BJ (cell line): ENCODE measurements around the gene OR8B3. TPM values are rescaled to one million over a fixed set of nuclear protein-coding genes. Genes with fewer than 3 reads are reported as not detected.

ENCODE experiments used
- CTCF ChIA-PET: fragments of 350-600 bp; formaldehyde crosslinking; extraction: SDS; loops from one replicate; lab custom pipeline; 2021; ENCODE audit warnings: antibody characterized with exemption, inconsistent platforms; lab: Yijun Ruan, JAX
- POLR2A ChIA-PET: fragments of 300-600 bp; sonication (Branson Sonifier 250); formaldehyde crosslinking; extraction: SDS; loops from one replicate; lab custom pipeline; 2021; ENCODE audit warnings: antibody characterized with exemption; lab: Charles Lee
- DNase-seq: peaks from one replicate; pipeline ENCODE4 v3.0.0-alpha.2; 2011; ENCODE audit warnings: low read depth
- H3K27me3 ChIP-seq: 2 replicates; pipeline ENCODE4 v1.6.0; 2011; ENCODE audit warnings: low read length; ENCODE audit not compliant: control insufficient read depth, insufficient read depth
- H3K36me3 ChIP-seq: 2 replicates; pipeline ENCODE4 v1.5.1; 2011; ENCODE audit warnings: low read length; ENCODE audit not compliant: control insufficient read depth, insufficient read depth
- H3K4me3 ChIP-seq: 2 replicates; pipeline ENCODE4 v1.5.1; 2011; ENCODE audit warnings: low read depth, mild to moderate bottlenecking, control low read depth, low read length
- polyA plus RNA-seq: library from polyadenylated mRNA; depleted of rRNA; stranded (reverse); fragments of >200 nt; gene quantifications from 2 replicates; pipeline ENCODE4 v1.2.3, GENCODE V29; 2011; rRNA removed
- TF ChIP-seq, protein P1 (sequence below): IDR thresholded peaks from 2 replicates; pipeline ENCODE4 v1.5.1; 2011; ENCODE audit warnings: low read depth, mild to moderate bottlenecking, control low read depth, inconsistent platforms, low read length, moderate library complexity; ENCODE audit not compliant: insufficient read depth

Gene OR8B3
- polyA plus RNA-seq, 1 experiment, result not detected

DNA sequence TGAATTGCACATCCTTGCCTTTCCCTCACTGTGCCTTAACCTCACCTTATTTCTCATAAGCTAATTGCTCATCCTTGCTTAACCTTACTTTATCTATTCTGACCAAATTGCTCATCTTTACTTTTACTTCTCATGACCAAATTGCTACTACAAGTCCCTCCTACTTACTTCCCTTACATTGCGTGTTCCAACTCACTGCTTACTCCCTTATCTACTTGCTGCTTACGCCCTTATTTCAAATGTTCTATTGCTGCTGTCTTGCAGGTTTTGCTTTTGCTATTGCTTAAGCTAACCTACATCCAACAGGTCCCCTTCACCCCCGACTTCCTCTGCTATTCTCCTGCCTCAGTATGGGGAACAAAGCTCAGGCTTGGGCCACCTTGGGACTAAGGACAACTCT is 22.5 kb downstream of the OR8B3 start:
- Histone ChIP-seq H3K27me3 (no peaks in the 10 kb centered on the region), H3K36me3 (no peaks in the 10 kb centered on the region), H3K4me3 (no peak overlapping the region)
- POLR2A ChIA-PET, result no interaction called here
- CTCF ChIA-PET, result no interaction called here
- DNase-seq, result no peak
- TF ChIP-seq, protein P1, sequence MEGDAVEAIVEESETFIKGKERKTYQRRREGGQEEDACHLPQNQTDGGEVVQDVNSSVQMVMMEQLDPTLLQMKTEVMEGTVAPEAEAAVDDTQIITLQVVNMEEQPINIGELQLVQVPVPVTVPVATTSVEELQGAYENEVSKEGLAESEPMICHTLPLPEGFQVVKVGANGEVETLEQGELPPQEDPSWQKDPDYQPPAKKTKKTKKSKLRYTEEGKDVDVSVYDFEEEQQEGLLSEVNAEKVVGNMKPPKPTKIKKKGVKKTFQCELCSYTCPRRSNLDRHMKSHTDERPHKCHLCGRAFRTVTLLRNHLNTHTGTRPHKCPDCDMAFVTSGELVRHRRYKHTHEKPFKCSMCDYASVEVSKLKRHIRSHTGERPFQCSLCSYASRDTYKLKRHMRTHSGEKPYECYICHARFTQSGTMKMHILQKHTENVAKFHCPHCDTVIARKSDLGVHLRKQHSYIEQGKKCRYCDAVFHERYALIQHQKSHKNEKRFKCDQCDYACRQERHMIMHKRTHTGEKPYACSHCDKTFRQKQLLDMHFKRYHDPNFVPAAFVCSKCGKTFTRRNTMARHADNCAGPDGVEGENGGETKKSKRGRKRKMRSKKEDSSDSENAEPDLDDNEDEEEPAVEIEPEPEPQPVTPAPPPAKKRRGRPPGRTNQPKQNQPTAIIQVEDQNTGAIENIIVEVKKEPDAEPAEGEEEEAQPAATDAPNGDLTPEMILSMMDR, result no peak

DNA sequence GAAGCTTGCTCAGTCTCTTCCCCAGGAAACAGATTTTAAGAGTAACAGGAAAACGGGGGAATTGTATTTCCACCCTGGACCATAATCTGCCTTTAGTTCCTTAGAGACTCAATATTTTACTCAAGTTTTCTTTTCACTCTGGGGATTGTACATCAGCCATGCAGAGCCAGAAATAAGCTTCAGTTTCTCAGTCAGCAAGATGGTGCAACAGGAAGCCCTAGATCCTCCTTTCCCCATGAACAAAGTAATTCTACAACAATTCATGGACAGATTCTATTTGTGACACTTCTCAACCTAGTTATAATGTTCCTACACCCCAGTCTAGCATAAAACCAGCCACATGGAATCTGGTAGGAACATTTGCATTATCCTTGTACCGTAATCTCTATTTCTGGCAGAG is 39.3 kb downstream of the OR8B3 start:
- Histone ChIP-seq H3K27me3 (no peaks in the 10 kb centered on the region), H3K36me3 (no peaks in the 10 kb centered on the region), H3K4me3 (no peak overlapping the region)
- ChIA-PET POLR2A (no interaction called here), CTCF (no interaction called here)
- TF ChIP-seq, protein P1, result no peak
- no peak for DNase-seq

DNA sequence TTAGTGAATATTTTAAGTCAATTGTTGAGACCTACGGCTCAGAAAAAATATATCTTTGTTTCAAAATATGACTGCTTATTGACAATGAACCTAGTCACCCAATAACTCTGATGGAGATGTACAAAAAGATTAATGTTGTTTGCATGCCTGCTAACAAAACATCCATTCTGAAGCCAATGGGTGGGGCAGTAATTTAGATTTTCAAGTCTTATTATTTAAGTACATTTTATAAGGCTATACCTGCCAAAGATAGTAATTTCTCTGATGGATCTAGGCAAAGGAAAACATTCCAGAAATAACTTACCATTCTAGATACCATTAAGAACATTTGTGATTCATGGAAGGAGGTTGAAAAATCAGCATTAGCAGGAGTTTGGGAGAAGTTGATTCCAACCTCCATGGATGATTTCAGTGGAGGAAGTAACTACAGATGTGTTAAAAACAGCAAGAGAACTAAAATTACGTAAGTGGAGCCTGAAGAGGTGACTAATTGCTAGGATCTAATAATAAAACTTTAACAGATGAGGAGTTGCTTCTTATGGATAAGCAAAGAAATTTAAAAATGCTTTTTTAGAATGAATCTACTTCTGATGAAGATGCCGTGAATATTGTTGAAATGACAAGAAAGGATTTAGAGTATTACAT is 52.4 kb downstream of the OR8B3 start:
- no peak for DNase-seq
- TF ChIP-seq, protein P1, result no peak
- no peaks in the 10 kb centered on the region for H3K36me3 ChIP-seq
- ChIA-PET CTCF (no interaction called here), POLR2A (no interaction called here)
- H3K27me3 ChIP-seq, result no peaks in the 10 kb centered on the region
- no peak overlapping the region for H3K4me3 ChIP-seq

Other genes starting within 250 kb of the OR8B3 start
- not detected in 2 replicates for gene OR10D3, start 215.7 kb downstream of the OR8B3 start, polyA plus RNA-seq
- not detected in 2 replicates for gene OR8G1, start 157.9 kb downstream of the OR8B3 start, polyA plus RNA-seq
- gene OR8G5, start 142.6 kb downstream of the OR8B3 start, polyA plus RNA-seq, result not detected in 2 replicates
- not detected in 2 replicates for gene OR8D1, start 85.1 kb downstream of the OR8B3 start, polyA plus RNA-seq
- gene OR8D2, start 78.8 kb downstream of the OR8B3 start, polyA plus RNA-seq, result not detected in 2 replicates
- not detected in 2 replicates for gene OR8B2, start 14.5 kb downstream of the OR8B3 start, polyA plus RNA-seq
- gene OR8B4, start 25.8 kb upstream of the OR8B3 start, polyA plus RNA-seq, result not detected in 2 replicates
- gene OR8B8, start 46.7 kb upstream of the OR8B3 start, polyA plus RNA-seq, result not detected in 2 replicates
- not detected in 2 replicates for gene OR8B12, start 144.6 kb upstream of the OR8B3 start, polyA plus RNA-seq
- gene OR8A1, start 171.0 kb upstream of the OR8B3 start, polyA plus RNA-seq, result not detected in 2 replicates
- gene PANX3, start 212.4 kb upstream of the OR8B3 start, polyA plus RNA-seq, result not detected in 2 replicates
- 40.8 and 42.5 TPM in 2 replicates for gene TBRG1, start 223.8 kb upstream of the OR8B3 start, polyA plus RNA-seq